Neural cell (in vitro differentiated cells): ENCODE results near the gene SPHKAP.

Source experiments
- CTCF ChIP-seq: fragments of 450-650 bp; IDR thresholded peaks from 2 replicates; pipeline ENCODE4 v1.5.1; 2014; ENCODE audit warnings: antibody characterized with exemption, mild to moderate bottlenecking, moderate library complexity; ENCODE audit not compliant: poor library complexity, severe bottlenecking
- RAD21 ChIP-seq: fragments of 450-650 bp; conservative IDR thresholded peaks from 2 replicates; pipeline ENCODE4 v1.6.1; 2014; ENCODE audit warnings: antibody characterized with exemption, mild to moderate bottlenecking, moderate library complexity

GRCh38 chr2:228180181-228181097, 1.0 kb downstream of the SPHKAP start:
- TF ChIP-seq RAD21 (peak; percentile 63), CTCF (peak; percentile 50)
